K562 (cell line): ENCODE data around the gene NDUFV3. TPM values are rescaled to one million over a fixed set of nuclear protein-coding genes. Genes with fewer than 3 reads are reported as not detected.

Experiments
- C11orf30 ChIP-seq: fragments of 450-650 bp; IDR thresholded peaks from 2 replicates; pipeline ENCODE4 v1.6.1; 2016; ENCODE audit warnings: low read depth, mild to moderate bottlenecking
- ELF4 ChIP-seq: fragments of 450-650 bp; formaldehyde crosslinking; IDR thresholded peaks from 2 replicates; pipeline ENCODE4 v1.4.0; 2022; ENCODE audit warnings: missing genetic modification characterization
- EZH2 ChIP-seq: IDR thresholded peaks from 2 replicates; pipeline ENCODE4 v1.6.1; 2012; ENCODE audit warnings: low read depth, mild to moderate bottlenecking, inconsistent platforms, low read length, borderline replicate concordance
- GABPB1 ChIP-seq: sonication (generic); formaldehyde crosslinking; IDR thresholded peaks from 2 replicates; pipeline ENCODE4 v1.8.0; 2022; ENCODE audit warnings: mild to moderate bottlenecking, missing genetic modification reagents
- KDM1A ChIP-seq, 2 experiments: fragments of 450-650 bp; IDR thresholded peaks; 2 replicates each; pipeline ENCODE4 v1.6.1; 2016; ENCODE audit warnings: mild to moderate bottlenecking in 2 of 2
- KHSRP ChIP-seq: fragments of 450-650 bp; IDR thresholded peaks from 2 replicates; pipeline ENCODE4 v1.6.1; 2017
- LEF1 ChIP-seq: fragments of 450-650 bp; IDR thresholded peaks from 2 replicates; pipeline ENCODE4 v1.6.1; 2016; ENCODE audit warnings: mild to moderate bottlenecking
- RBM22 ChIP-seq: fragments of 200-400 bp; formaldehyde crosslinking; IDR thresholded peaks from 2 replicates; pipeline ENCODE4 v1.6.1; 2018; ENCODE audit warnings: low read length, low read depth; ENCODE audit not compliant: poor library complexity, severe bottlenecking
- XRCC5 ChIP-seq: fragments of 200-400 bp; formaldehyde crosslinking; IDR thresholded peaks from 2 replicates; pipeline ENCODE4 v1.6.1; 2017; ENCODE audit warnings: low read depth, mild to moderate bottlenecking, low read length
- polyA plus RNA-seq, 8 experiments: library from polyadenylated mRNA; depleted of rRNA in 4 of 8; stranded (reverse) in 5 of 8; unstranded in 3 of 8; fragments of >200 nt; fragmentation: Nextera tagmentation in 2 of 8; fragmentation: Illumina TruSeq in 1 of 8; extraction: Ambion mirVana in 2 of 8; extraction: Trizol in 1 of 8; gene quantifications; 2 replicates each; pipeline versions ENCODE4 v1.2.1 to v1.2.3, GENCODE V29; 2011 to 2014; ENCODE audit warnings: inconsistent platforms in 1 of 8, missing spikeins in 1 of 8
- total RNA-seq, 7 experiments: library from RNA; depleted of rRNA in 6 of 7; stranded (reverse); fragments of >200 nt in 6 of 7; fragmentation: Illumina TruSeq in 2 of 7; extraction: Trizol in 2 of 7; gene quantifications; 2 replicates each; pipeline versions ENCODE4 v1.2.1 to v1.2.3, GENCODE V29; 2011 to 2021; ENCODE audit warnings: low replicate concordance in 1 of 7
- TF ChIP-seq, protein P1 (sequence below), 2 experiments: fragments of 450-650 bp in 1 of 2; IDR thresholded peaks; 2 replicates each; pipeline ENCODE4 v1.6.1; 2011 to 2017; ENCODE audit warnings: low read depth in 2 of 2, antibody characterized with exemption in 1 of 2, borderline replicate concordance in 1 of 2, low read length in 1 of 2, mild to moderate bottlenecking in 1 of 2, mixed read lengths in 1 of 2; ENCODE audit not compliant: control insufficient read depth in 1 of 2
- TF ChIP-seq, protein P2 (sequence below): fragments of 450-650 bp; IDR thresholded peaks from one replicate; pipeline ENCODE4 v1.6.1; 2018; ENCODE audit warnings: mild to moderate bottlenecking, moderate library complexity; ENCODE audit not compliant: partially characterized antibody
- TF ChIP-seq, protein P3 (sequence below): fragments of 250-450 bp; sonication (Bioruptor Pico); IDR thresholded peaks from 2 replicates; pipeline ENCODE4 v1.5.1; 2021; ENCODE audit warnings: mild to moderate bottlenecking
- TF ChIP-seq, protein P4 (sequence below), 2 experiments: IDR thresholded peaks in 1 of 2; conservative IDR thresholded peaks in 1 of 2; 2 replicates each; pipeline ENCODE4 v1.6.1; 2016; ENCODE audit warnings: low read depth in 2 of 2, mild to moderate bottlenecking in 1 of 2, missing compliant biosample characterization in 1 of 2, missing genetic modification characterization in 1 of 2, moderate library complexity in 1 of 2
- TF ChIP-seq, protein P5 (sequence below): sonication (generic); formaldehyde crosslinking; IDR thresholded peaks from 2 replicates; pipeline ENCODE4 v1.8.0; 2023; ENCODE audit warnings: mild to moderate bottlenecking, missing genetic modification reagents

Gene NDUFV3
- total and polyA plus RNA-seq, 9 of the 15 experiments (the other 6 are each of a cell fraction or from before 2014, with no cell fraction given): 19.1 to 87.8 (median 74.3) TPM

DNA sequence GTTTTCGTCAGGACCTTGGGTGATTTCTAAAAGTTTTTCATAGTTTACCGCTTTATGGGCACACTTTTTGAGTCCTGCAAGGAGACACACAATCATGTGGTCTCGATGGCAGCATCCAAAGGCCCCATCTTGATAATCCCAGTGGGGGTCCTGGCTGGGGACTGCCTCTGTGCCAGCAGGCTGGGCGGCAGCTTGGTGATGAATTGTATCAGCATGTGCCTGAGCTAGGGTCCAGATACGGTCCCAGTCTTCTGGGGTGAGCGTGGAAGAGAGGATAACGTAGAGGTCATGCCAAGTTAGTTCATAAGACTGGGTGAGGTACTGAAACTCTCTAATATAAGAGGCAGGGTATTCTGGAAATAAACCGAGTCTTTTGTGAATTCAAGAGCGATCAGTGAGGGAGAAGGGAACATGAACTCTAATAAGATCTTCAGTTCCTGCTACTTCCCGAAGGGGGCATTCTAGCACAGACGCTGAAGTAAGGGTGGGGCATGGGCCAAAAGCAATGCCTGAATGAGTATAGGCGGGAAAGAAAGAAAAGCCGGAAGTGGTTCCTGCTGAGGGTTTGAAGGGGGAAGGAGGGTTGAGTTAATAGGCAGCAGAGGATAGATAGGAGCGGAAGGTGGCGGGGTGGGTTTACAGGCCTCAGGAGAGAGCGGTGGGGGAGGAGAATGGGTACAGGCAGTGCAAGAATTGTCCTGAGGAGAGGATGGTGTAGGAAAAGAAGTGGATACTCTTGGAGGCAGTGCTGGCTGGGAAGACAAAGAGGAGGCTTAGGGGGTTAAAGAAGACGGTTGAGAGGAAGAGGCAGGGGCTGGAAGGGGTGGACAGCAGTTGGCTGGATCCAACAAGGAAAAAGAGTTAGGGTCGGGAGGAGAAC is 30.7 kb downstream of the NDUFV3 start (continued):
- TF ChIP-seq EZH2 (no peak), ELF4 (CRISPR knock-in tag) (peak; percentile 99), GABPB1 (CRISPR knock-in tag) (peak; percentile 92), LEF1 (peak; percentile 89), C11orf30 (no peak), XRCC5 (peak; percentile 88), RBM22 (no peak), KDM1A (IDR thresholded peaks at IDR 0.05) (peak; percentile 69 to 73), KHSRP (peak; percentile 59; the same call in 1 of the 2 replicates)
- TF ChIP-seq, protein P1, sequence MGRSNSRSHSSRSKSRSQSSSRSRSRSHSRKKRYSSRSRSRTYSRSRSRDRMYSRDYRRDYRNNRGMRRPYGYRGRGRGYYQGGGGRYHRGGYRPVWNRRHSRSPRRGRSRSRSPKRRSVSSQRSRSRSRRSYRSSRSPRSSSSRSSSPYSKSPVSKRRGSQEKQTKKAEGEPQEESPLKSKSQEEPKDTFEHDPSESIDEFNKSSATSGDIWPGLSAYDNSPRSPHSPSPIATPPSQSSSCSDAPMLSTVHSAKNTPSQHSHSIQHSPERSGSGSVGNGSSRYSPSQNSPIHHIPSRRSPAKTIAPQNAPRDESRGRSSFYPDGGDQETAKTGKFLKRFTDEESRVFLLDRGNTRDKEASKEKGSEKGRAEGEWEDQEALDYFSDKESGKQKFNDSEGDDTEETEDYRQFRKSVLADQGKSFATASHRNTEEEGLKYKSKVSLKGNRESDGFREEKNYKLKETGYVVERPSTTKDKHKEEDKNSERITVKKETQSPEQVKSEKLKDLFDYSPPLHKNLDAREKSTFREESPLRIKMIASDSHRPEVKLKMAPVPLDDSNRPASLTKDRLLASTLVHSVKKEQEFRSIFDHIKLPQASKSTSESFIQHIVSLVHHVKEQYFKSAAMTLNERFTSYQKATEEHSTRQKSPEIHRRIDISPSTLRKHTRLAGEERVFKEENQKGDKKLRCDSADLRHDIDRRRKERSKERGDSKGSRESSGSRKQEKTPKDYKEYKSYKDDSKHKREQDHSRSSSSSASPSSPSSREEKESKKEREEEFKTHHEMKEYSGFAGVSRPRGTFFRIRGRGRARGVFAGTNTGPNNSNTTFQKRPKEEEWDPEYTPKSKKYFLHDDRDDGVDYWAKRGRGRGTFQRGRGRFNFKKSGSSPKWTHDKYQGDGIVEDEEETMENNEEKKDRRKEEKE (IDR thresholded peaks at IDR 0.05; ENCODE audit: borderline replicate concordance in 1 of 2, control insufficient read depth in 1 of 2, low read depth in 2 of 2, low read length in 1 of 2): peak; percentile 38 to 70; a peak in 1 of 4 replicates
- TF ChIP-seq, protein P2, sequence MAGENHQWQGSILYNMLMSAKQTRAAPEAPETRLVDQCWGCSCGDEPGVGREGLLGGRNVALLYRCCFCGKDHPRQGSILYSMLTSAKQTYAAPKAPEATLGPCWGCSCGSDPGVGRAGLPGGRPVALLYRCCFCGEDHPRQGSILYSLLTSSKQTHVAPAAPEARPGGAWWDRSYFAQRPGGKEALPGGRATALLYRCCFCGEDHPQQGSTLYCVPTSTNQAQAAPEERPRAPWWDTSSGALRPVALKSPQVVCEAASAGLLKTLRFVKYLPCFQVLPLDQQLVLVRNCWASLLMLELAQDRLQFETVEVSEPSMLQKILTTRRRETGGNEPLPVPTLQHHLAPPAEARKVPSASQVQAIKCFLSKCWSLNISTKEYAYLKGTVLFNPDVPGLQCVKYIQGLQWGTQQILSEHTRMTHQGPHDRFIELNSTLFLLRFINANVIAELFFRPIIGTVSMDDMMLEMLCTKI: no peak
- TF ChIP-seq, protein P3, sequence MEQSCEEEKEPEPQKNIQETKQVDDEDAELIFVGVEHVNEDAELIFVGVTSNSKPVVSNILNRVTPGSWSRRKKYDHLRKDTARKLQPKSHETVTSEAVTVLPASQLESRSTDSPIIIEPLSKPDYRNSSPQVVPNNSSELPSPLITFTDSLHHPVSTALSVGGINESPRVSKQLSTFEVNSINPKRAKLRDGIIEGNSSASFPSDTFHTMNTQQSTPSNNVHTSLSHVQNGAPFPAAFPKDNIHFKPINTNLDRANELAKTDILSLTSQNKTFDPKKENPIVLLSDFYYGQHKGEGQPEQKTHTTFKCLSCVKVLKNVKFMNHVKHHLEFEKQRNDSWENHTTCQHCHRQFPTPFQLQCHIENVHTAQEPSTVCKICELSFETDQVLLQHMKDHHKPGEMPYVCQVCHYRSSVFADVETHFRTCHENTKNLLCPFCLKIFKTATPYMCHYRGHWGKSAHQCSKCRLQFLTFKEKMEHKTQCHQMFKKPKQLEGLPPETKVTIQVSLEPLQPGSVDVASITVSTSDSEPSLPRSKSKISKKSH: no peak
- TF ChIP-seq, protein P4, sequence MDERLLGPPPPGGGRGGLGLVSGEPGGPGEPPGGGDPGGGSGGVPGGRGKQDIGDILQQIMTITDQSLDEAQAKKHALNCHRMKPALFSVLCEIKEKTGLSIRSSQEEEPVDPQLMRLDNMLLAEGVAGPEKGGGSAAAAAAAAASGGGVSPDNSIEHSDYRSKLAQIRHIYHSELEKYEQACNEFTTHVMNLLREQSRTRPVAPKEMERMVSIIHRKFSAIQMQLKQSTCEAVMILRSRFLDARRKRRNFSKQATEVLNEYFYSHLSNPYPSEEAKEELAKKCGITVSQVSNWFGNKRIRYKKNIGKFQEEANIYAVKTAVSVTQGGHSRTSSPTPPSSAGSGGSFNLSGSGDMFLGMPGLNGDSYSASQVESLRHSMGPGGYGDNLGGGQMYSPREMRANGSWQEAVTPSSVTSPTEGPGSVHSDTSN (CRISPR knock-in tag; IDR thresholded peaks at IDR 0.05; ENCODE audit: low read depth): no peak
- TF ChIP-seq, protein P4 (tag; conservative IDR thresholded peaks at IDR 0.05; ENCODE audit: low read depth): 0 out of 2 replicates have a peak, but pooled peaks have one; percentile 14
- TF ChIP-seq, protein P5, sequence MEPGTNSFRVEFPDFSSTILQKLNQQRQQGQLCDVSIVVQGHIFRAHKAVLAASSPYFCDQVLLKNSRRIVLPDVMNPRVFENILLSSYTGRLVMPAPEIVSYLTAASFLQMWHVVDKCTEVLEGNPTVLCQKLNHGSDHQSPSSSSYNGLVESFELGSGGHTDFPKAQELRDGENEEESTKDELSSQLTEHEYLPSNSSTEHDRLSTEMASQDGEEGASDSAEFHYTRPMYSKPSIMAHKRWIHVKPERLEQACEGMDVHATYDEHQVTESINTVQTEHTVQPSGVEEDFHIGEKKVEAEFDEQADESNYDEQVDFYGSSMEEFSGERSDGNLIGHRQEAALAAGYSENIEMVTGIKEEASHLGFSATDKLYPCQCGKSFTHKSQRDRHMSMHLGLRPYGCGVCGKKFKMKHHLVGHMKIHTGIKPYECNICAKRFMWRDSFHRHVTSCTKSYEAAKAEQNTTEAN (CRISPR knock-in tag): no peak
